ENCODE measurements around the gene TCF19.

GRCh38 chr6:31114541-31114878 lies 43.9 kb upstream of the TCF19 start, which contains the start of gene PSORS1C1:
- TF ChIP-seq GATA2 (IDR thresholded peaks at IDR 0.05; ENCODE audit: low read depth, low read length) (no peak), GATA3 (IDR thresholded peaks at IDR 0.05; ENCODE audit: low read depth, low read length) (no peak)
